H1 (cell line): ENCODE measurements around the gene PTPRT. TPM values are rescaled to one million over a fixed set of nuclear protein-coding genes. Genes with fewer than 3 reads are reported as not detected.

Experiments
- CTCF ChIA-PET: fragments of 300-600 bp; sonication (Branson Sonifier 250); formaldehyde crosslinking; loops from one replicate; lab custom pipeline; 2021; ENCODE audit not compliant: partially characterized antibody; lab: Charles Lee
- POLR2A ChIA-PET: fragments of 300-600 bp; sonication (Branson Sonifier 250); formaldehyde crosslinking; loops from one replicate; lab custom pipeline; 2021; ENCODE audit warnings: inconsistent platforms; ENCODE audit not compliant: partially characterized antibody; lab: Charles Lee
- DNase-seq, 2 experiments: peaks; one replicate each; pipeline versions ENCODE4 v3.0.0 to v3.0.0-alpha.2; 2010 to 2022; ENCODE audit warnings: low spot score in 2 of 2, low read depth in 1 of 2, mixed read lengths in 1 of 2
- FAIRE-seq: peaks from 2 replicates; lab custom pipeline; 2011; peaks lifted over from hg19 to GRCh38; lab: Jason Lieb, UNC
- H2AFZ ChIP-seq: 2 replicates; pipeline ENCODE4 v1.8.1; 2012; ENCODE audit warnings: low read length, inconsistent platforms
- H2AK5ac ChIP-seq: 2 replicates; pipeline ENCODE4 v1.6.1; 2013; ENCODE audit warnings: low read depth, low read length
- H2BK120ac ChIP-seq: replicated peaks from 2 replicates; pipeline ENCODE3; 2013; ENCODE audit warnings: low read depth, low read length, inconsistent platforms
- H2BK12ac ChIP-seq: 2 replicates; pipeline ENCODE4 v1.6.1; 2013; ENCODE audit warnings: low read depth, low read length
- H2BK15ac ChIP-seq: 2 replicates; pipeline ENCODE4 v1.6.1; 2013; ENCODE audit warnings: low read length
- H2BK20ac ChIP-seq: 2 replicates; pipeline ENCODE4 v1.6.1; 2013; ENCODE audit warnings: low read length
- H2BK5ac ChIP-seq: 2 replicates; pipeline ENCODE4 v1.6.1; 2013; ENCODE audit warnings: low read depth, low read length
- H3K14ac ChIP-seq: 2 replicates; pipeline ENCODE4 v1.6.1; 2013; ENCODE audit warnings: inconsistent platforms; ENCODE audit not compliant: insufficient read length
- H3K18ac ChIP-seq: 2 replicates; pipeline ENCODE4 v1.6.1; 2013; ENCODE audit warnings: low read length; ENCODE audit errors: extremely low read depth
- H3K23ac ChIP-seq: 2 replicates; pipeline ENCODE4 v1.6.1; 2013; ENCODE audit warnings: inconsistent platforms; ENCODE audit not compliant: insufficient read length
- H3K23me2 ChIP-seq: 2 replicates; pipeline ENCODE4 v1.6.1; 2013; ENCODE audit warnings: low read depth, low read length
- H3K27ac ChIP-seq: 2 replicates; pipeline ENCODE4 v1.6.1; 2011; ENCODE audit warnings: low read depth, low read length, inconsistent platforms
- H3K27me3 ChIP-seq, 4 experiments: replicated peaks in 1 of 4; 1 replicate in 1 of 4; 2 replicates in 3 of 4; pipeline versions ENCODE4 v1.6.1 to v1.8.1; 2011 to 2013; ENCODE audit warnings: low read length in 3 of 4, mild to moderate bottlenecking in 3 of 4, inconsistent platforms in 2 of 4, mixed read lengths in 2 of 4, moderate library complexity in 1 of 4; ENCODE audit not compliant: control insufficient read depth in 3 of 4, insufficient read depth in 3 of 4; ENCODE audit errors: extremely low read depth in 1 of 4
- H3K36me3 ChIP-seq, 4 experiments: 2 replicates each; pipeline versions ENCODE4 v1.6.1 to v1.8.1; 2011 to 2013; ENCODE audit warnings: mild to moderate bottlenecking in 4 of 4, low read length in 3 of 4, moderate library complexity in 2 of 4, control low read depth in 1 of 4, inconsistent platforms in 1 of 4; ENCODE audit not compliant: insufficient read depth in 4 of 4, control insufficient read depth in 2 of 4
- H3K4ac ChIP-seq: replicated peaks from 2 replicates; pipeline ENCODE3; 2013; ENCODE audit warnings: low read length, low read depth, mixed read lengths, inconsistent platforms; ENCODE audit not compliant: insufficient read length
- H3K4me1 ChIP-seq, 4 experiments: replicated peaks in 1 of 4; 1 replicate in 1 of 4; 2 replicates in 3 of 4; pipeline versions ENCODE4 v1.6.1 to v1.8.1; 2011 to 2013; ENCODE audit warnings: low read length in 3 of 4, inconsistent platforms in 2 of 4, mixed read lengths in 1 of 4; ENCODE audit not compliant: insufficient read depth in 4 of 4, control insufficient read depth in 3 of 4
- H3K4me2 ChIP-seq, 2 experiments: 2 replicates each; pipeline versions ENCODE4 v1.6.1 to v1.8.1; 2011 to 2013; ENCODE audit warnings: low read depth in 2 of 2, low read length in 2 of 2, control low read depth in 1 of 2, inconsistent platforms in 1 of 2, mild to moderate bottlenecking in 1 of 2; ENCODE audit not compliant: insufficient read depth in 1 of 2
- H3K4me3 ChIP-seq, 4 experiments: fragments of 200-600, 300-600 bp in 1 of 4; sonication (generic), shearing (Covaris generic), sonication (Bioruptor Twin) in 1 of 4; 2 replicates each; pipeline versions ENCODE4 v1.5.1 to v1.8.1; 2011 to 2016; ENCODE audit warnings: low read length in 4 of 4, low read depth in 3 of 4, control low read depth in 2 of 4, inconsistent platforms in 2 of 4, mild to moderate bottlenecking in 2 of 4, mixed read lengths in 1 of 4, moderate library complexity in 1 of 4; ENCODE audit not compliant: insufficient read depth in 2 of 4; ENCODE audit errors: extremely low read depth in 1 of 4
- H3K56ac ChIP-seq: replicated peaks from 2 replicates; pipeline ENCODE3; 2013; ENCODE audit warnings: low read depth, mild to moderate bottlenecking, mixed read lengths, low read length, inconsistent platforms; ENCODE audit not compliant: insufficient read length
- H3K79me1 ChIP-seq: 2 replicates; pipeline ENCODE4 v1.6.1; 2013; ENCODE audit warnings: low read depth, low read length, control low read depth
- H3K79me2 ChIP-seq, 2 experiments: 2 replicates each; pipeline versions ENCODE4 v1.6.1 to v1.8.1; 2012 to 2013; ENCODE audit warnings: low read length in 2 of 2, mild to moderate bottlenecking in 2 of 2, inconsistent platforms in 1 of 2; ENCODE audit not compliant: insufficient read depth in 2 of 2, control insufficient read depth in 1 of 2
- H3K9ac ChIP-seq, 4 experiments: replicated peaks in 1 of 4; 1 replicate in 1 of 4; 2 replicates in 3 of 4; pipeline versions ENCODE4 v1.6.1 to v1.8.1; 2011 to 2013; ENCODE audit warnings: low read depth in 3 of 4, low read length in 3 of 4, control low read depth in 2 of 4, mild to moderate bottlenecking in 2 of 4, moderate library complexity in 2 of 4, inconsistent platforms in 1 of 4; ENCODE audit errors: extremely low read depth in 1 of 4
- H3K9me3 ChIP-seq, 2 experiments: 2 replicates each; pipeline versions ENCODE4 v1.6.1 to v1.8.1; 2012 to 2013; ENCODE audit warnings: mild to moderate bottlenecking in 2 of 2, moderate library complexity in 2 of 2, control low read depth in 1 of 2, inconsistent platforms in 1 of 2, low read depth in 1 of 2, low read length in 1 of 2, mixed read lengths in 1 of 2; ENCODE audit not compliant: insufficient read depth in 2 of 2
- H4K20me1 ChIP-seq, 2 experiments: replicated peaks in 1 of 2; 2 replicates each; pipeline versions ENCODE3 to v1.8.1; 2011 to 2013; ENCODE audit warnings: inconsistent platforms in 2 of 2, low read length in 2 of 2, mild to moderate bottlenecking in 1 of 2; ENCODE audit not compliant: insufficient read depth in 2 of 2, control insufficient read depth in 1 of 2
- H4K5ac ChIP-seq: 2 replicates; pipeline ENCODE4 v1.6.1; 2013; ENCODE audit warnings: low read length, low read depth, mixed read lengths, inconsistent platforms; ENCODE audit not compliant: insufficient read length
- H4K8ac ChIP-seq: 2 replicates; pipeline ENCODE4 v1.8.0; 2013; ENCODE audit warnings: mild to moderate bottlenecking, moderate library complexity, low read length, inconsistent platforms; ENCODE audit not compliant: insufficient read depth; ENCODE audit errors: extremely low read depth
- H4K91ac ChIP-seq: replicated peaks from 2 replicates; pipeline ENCODE3; 2013; ENCODE audit warnings: low read length, mixed read lengths, inconsistent platforms; ENCODE audit not compliant: insufficient read length
- BRCA1 ChIP-seq: IDR thresholded peaks from 2 replicates; pipeline ENCODE4 v1.6.1; 2012; ENCODE audit warnings: low read depth, low read length, improper control_type of control experiment
- CBX8 ChIP-seq: fragments of 300-800, 300-1000 bp; sonication (generic); IDR thresholded peaks from 2 replicates; pipeline ENCODE4 v1.7.1; 2016; ENCODE audit warnings: low read depth, low read length, borderline replicate concordance
- GABPA ChIP-seq: IDR thresholded peaks from 2 replicates; pipeline ENCODE4 v1.6.1; 2011; ENCODE audit warnings: mild to moderate bottlenecking, low read length, moderate library complexity, borderline replicate concordance; ENCODE audit not compliant: insufficient read depth
- GTF2F1 ChIP-seq: IDR thresholded peaks from 2 replicates; pipeline ENCODE4 v1.6.1; 2012; ENCODE audit warnings: low read depth, low read length, improper control_type of control experiment, borderline replicate concordance
- HDAC2 ChIP-seq, 2 experiments: fragments of 300-600 bp in 1 of 2; sonication (generic) in 1 of 2; IDR thresholded peaks; 2 replicates each; pipeline ENCODE4 v1.6.1; 2011 to 2012; ENCODE audit warnings: low read depth in 2 of 2, low read length in 2 of 2, mild to moderate bottlenecking in 2 of 2, moderate library complexity in 2 of 2, borderline replicate concordance in 1 of 2, inconsistent platforms in 1 of 2
- MAX ChIP-seq: IDR thresholded peaks from 2 replicates; pipeline ENCODE4 v1.6.1; 2012; ENCODE audit warnings: inconsistent platforms
- RFX5 ChIP-seq: IDR thresholded peaks from 2 replicates; pipeline ENCODE4 v1.6.1; 2011; ENCODE audit warnings: low read depth, low read length, improper control_type of control experiment, borderline replicate concordance
- SP1 ChIP-seq: IDR thresholded peaks from 2 replicates; pipeline ENCODE4 v1.6.1; 2011; ENCODE audit warnings: low read depth, low read length
- SP2 ChIP-seq: IDR thresholded peaks from 2 replicates; pipeline ENCODE4 v1.6.1; 2012; ENCODE audit warnings: mild to moderate bottlenecking, low read length, inconsistent platforms
- TAF1 ChIP-seq: IDR thresholded peaks from 2 replicates; pipeline ENCODE4 v1.6.1; 2011; ENCODE audit warnings: mild to moderate bottlenecking, low read depth, low read length
- TEAD4 ChIP-seq: IDR thresholded peaks from 2 replicates; pipeline ENCODE4 v1.6.1; 2012; ENCODE audit warnings: low read depth, low read length, inconsistent platforms, mixed read lengths
- WGBS, 2 experiments: shearing (Covaris generic) in 1 of 2; methylation state at CpG; one replicate each; pipeline versions ENCODE4 v1.1.6 to v1.1.7; 2013 to 2015; ENCODE audit warnings: low lambda C conversion rate in 2 of 2, mixed read lengths in 2 of 2, inconsistent platforms in 1 of 2, low coverage in 1 of 2, missing lambda C conversion rate in 1 of 2; ENCODE audit not compliant: insufficient replicate concordance in 2 of 2, insufficient coverage in 1 of 2, insufficient read length in 1 of 2; ENCODE audit errors: extremely low coverage in 1 of 2, missing lambda C conversion rate in 1 of 2; 5-methylcytosine and 5-hydroxymethylcytosine counted together
- polyA plus RNA-seq, 7 experiments: library from polyadenylated mRNA; depleted of rRNA in 3 of 7; stranded (reverse) in 5 of 7; unstranded in 2 of 7; fragments of >200 nt in 5 of 7; fragments of 200-250 nt in 2 of 7; gene quantifications; 1 replicate in 5 of 7; 2 replicates in 1 of 7; 4 replicates in 1 of 7; pipeline versions ENCODE4 v1.2.1 to v1.2.3, GENCODE V29; 2011 to 2013; ENCODE audit warnings: missing spikeins in 2 of 7, mixed read lengths in 2 of 7
- total RNA-seq: library from RNA; stranded (reverse); fragmentation: NEBNext Ultra II Directional; extraction: Animal tissue kit (Norgen Biotek cat#: 25700); gene quantifications from 2 replicates; pipeline ENCODE4 v1.2.1, GENCODE V29; 2021

Gene PTPRT
- total and polyA plus RNA-seq, 2 of the 8 experiments (the other 6 are each of a cell fraction or from before 2014, with no cell fraction given), result 0.33 to 1.8 TPM

- no peaks in the 10 kb centered on the region for H3K23me2 ChIP-seq
- WGBS, 2 experiments, result 95% methylated on average over 3 of the region's 3 CpGs; no CpG with 5 or more reads in 1 of the 2 experiments
- no peaks in the 10 kb centered on the region for H3K79me1 ChIP-seq
- H3K36me3 ChIP-seq, result no peaks in the 10 kb centered on the region
- no peak for TF ChIP-seq BRCA1
- no peak for TF ChIP-seq CBX8
- TF ChIP-seq SP2, result no peak
- no peak for TF ChIP-seq GTF2F1
- no peak for TF ChIP-seq MAX
- TF ChIP-seq RFX5, result no peak
- TF ChIP-seq TEAD4, result no peak
- no peak for TF ChIP-seq SP1
- TF ChIP-seq TAF1, result no peak
- no peak for TF ChIP-seq GABPA
- no peak for TF ChIP-seq HDAC2 (IDR thresholded peaks at IDR 0.05; ENCODE audit: borderline replicate concordance in 1 of 2, low read depth in 2 of 2, low read length in 2 of 2)
- no peak overlapping the region for H3K4me3 ChIP-seq
- H4K20me1 ChIP-seq, result no peaks in the 10 kb centered on the region
- no peak overlapping the region for H2BK15ac ChIP-seq
- H2BK5ac ChIP-seq, result no peak overlapping the region
- no peak overlapping the region for H4K5ac ChIP-seq
- no peaks in the 10 kb centered on the region; a peak in 1 of 7 replicates for H3K27me3 ChIP-seq
- H2BK20ac ChIP-seq, result no peak overlapping the region
- H2BK120ac ChIP-seq, result no peak overlapping the region
- POLR2A ChIA-PET, result no interaction called here
- CTCF ChIA-PET, result interaction anchor here (0.6 to 2.3 kb wide), 21 partner anchors 10 to 703 kb away, joined by 3 to 15 read pairs (median 4); no protein-coding TSS in a partner anchor
- no peaks in the 10 kb centered on the region for H3K79me2 ChIP-seq
- 0 out of 4 replicates have a peak, but pooled peaks cover 0 to 3% of the 10 kb centered on the region in 2 experiments for H3K9me3 ChIP-seq
- no peak overlapping the region for H3K14ac ChIP-seq
- H3K23ac ChIP-seq, result no peak overlapping the region
- no peak overlapping the region for H4K91ac ChIP-seq
- no peak overlapping the region for H3K4ac ChIP-seq
- H3K18ac ChIP-seq, result no peak overlapping the region
- H2AK5ac ChIP-seq, result no peak overlapping the region
- H3K27ac ChIP-seq, result no peak overlapping the region
- H3K56ac ChIP-seq, result no peak overlapping the region
- no peak overlapping the region for H2BK12ac ChIP-seq
- no peak overlapping the region for H4K8ac ChIP-seq
- H3K4me1 ChIP-seq, result no peaks in the 10 kb centered on the region
- DNase-seq, result no peak
- FAIRE-seq, result no peak
- no peak overlapping the region for H3K9ac ChIP-seq
- H2AFZ ChIP-seq, result no peak overlapping the region
- H3K4me2 ChIP-seq, result no peak overlapping the region
These were observed 705.4 kb downstream of the PTPRT start for GRCh38 chr20:42484335-42484734.
